ENCODE data around the gene GULP1.
"Not testable (repeated sequence)": the region's sequence is repeated elsewhere in the genome, so short reads cannot be mapped to it uniquely, and the experiment has no call there.

GULP1 gene

GRCh38 chr2:188291617-188292347, at the start of gene GULP1:
Gene GULP1 (plus strand): TSS chr2:188291874. CDS start chr2:188477703, 185,829 bp downstream.
- DNase-seq, result no peak

GRCh38 chr2:188243381-188243780, 48.3 kb upstream of the GULP1 start:
- no peak for DNase-seq

- DNase-seq, result no peak
Observed at GRCh38 chr2:188244383-188244782, 47.3 kb upstream of the GULP1 start.

GRCh38 chr2:188245230-188245629, 46.4 kb upstream of the GULP1 start:
- DNase-seq, result no peak

GRCh38 chr2:188248513-188248912, 43.2 kb upstream of the GULP1 start:
- DNase-seq, result no peak

DNA sequence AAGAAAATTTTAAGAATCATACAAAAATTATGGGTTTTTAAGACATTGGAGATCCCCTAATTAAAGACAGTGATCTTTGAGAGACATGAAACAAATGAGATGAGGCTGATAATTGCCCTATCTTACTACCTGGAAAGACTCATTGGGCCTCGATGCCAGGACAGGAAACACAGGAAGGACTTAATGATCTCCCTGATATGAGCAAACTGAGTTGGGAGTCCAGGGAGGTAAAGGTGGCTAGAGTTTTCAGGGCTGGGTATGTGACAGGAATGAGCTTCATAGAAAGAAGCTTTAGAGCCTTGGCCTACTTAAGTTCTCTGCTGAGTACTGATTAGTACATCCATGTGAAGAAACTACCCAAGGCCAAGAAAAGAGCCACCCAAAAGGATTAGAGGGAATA, 40.6 kb upstream of the GULP1 start:
- DNase-seq, result no peak

- DNase-seq, result no peak
Observed at GRCh38 chr2:188256420-188256819, 35.3 kb upstream of the GULP1 start.

DNA sequence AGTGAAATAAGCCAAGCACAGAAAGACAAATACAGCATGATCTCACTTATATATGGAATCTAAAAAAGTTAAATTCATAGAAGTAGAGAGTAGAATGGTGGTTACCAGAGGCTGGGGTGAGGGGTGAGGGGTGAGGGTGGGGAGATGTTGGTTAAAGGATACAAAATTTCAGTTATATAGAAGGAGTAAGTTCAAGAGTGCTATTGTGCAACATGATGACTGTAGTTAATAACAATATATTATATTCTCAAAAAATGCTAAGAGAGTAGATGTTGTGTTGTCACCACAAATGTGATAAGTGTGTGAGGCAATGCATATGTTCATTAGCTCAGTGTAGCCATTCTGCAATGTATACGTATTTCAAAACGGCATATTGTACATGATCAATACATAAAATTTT, 26.4 kb upstream of the GULP1 start:
- DNase-seq, result no peak

- DNase-seq, result no peak
Observed at GRCh38 chr2:188267776-188268175, 23.9 kb upstream of the GULP1 start.

- DNase-seq, result no peak
Observed at GRCh38 chr2:188269004-188269403, 22.7 kb upstream of the GULP1 start.

GRCh38 chr2:188272121-188272520, 19.6 kb upstream of the GULP1 start:
- no peak for DNase-seq

- DNase-seq, result no peak
Observed at GRCh38 chr2:188274274-188274673, 17.4 kb upstream of the GULP1 start.

DNA sequence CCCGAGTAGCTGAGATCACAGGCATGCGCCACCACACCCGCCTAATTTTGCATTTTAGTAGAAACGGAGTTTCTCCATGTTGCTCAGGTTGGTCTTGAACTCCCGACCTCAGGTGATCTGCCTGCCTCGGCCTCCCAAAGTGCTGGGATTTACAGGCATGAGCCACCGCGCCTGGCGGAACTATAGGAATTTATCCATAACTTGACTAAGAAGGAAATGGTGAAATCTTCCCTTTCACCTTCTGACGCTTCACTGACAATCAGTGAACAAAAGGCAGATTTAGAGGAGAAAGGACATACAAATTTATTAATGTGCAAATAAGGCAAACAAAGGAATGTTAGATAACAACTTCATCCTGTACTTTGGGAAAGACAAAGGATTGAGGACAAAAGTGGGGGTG, 15.4 kb upstream of the GULP1 start:
- DNase-seq, result no peak

- no peak for DNase-seq
Observed at GRCh38 chr2:188277786-188278185, 13.9 kb upstream of the GULP1 start.

DNA sequence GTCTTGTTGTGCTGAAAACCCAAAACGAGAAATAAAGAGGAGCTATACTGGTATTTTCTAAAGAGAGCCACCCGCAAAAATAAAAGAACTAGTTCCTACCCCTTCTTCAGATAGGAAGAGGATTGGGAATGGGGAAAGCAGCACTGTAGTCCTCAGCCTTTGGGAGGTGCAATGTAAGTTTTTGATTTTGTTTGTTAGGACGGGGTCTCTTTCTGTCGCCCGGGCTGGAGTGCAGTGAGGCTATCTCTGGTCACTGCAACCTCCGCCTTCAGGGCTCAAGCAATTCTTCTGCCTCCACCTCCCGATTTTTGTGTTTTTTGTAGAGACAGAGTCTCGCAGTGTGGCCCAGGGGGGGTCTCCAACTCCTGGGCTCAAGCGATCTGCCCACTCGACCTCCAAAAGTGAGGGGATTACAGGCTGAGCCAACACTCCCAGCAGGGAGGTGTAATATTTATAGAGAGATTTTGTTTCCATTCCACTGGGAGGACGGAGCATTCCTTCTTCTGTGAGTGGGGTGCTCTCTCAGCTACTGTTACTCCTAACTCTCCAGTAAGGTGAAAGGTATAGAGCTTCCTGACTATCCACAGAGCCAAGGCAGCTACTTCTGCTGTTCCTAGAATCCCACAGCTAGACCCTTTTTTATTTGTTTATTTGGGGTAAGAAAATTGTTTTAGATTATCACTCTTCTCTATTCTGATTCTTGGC, 13.1 kb upstream of the GULP1 start:
- DNase-seq, result no peak

DNA sequence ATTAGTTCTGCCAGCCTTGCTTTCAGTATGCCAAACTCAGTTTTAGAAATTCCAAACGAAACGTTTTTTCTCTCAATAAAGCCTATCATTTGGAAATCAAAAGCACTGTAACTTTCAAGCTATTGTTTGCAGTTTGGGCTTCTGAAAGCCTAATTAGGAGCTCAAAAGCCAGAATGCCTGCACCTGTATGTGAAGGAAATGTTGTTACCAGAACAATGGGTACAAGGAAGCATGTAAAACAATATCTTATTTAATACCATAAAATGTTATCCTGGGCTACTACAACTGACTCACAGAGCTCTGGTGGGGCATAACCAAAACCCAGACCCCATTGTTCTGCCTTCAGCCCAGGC, 12.6 kb upstream of the GULP1 start:
- DNase-seq, result no peak

- no peak for DNase-seq
Observed at GRCh38 chr2:188280811-188281222, 10.9 kb upstream of the GULP1 start.

- no peak for DNase-seq
Observed at GRCh38 chr2:188282907-188283306, 8.8 kb upstream of the GULP1 start.

DNA sequence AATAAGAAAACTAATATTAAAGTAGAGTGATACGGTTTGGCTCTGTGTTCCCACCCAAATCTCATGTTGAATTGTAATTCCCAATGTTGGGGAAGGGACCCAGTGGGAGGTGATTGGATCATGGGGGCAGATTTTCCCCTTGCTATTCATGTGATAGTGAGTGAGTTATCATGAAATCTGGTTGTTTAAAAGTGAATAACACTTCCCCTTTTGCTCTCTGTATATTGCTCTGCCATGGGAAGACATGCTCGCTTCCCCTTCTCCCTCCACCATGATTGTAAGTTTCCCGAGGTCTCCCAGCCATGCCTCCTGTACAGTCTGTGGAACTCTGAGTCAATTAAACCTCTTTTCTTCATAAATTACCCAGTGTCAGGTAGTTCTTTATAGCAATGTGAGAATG, 7.4 kb upstream of the GULP1 start:
- DNase-seq, result not testable (repeated sequence)

DNA sequence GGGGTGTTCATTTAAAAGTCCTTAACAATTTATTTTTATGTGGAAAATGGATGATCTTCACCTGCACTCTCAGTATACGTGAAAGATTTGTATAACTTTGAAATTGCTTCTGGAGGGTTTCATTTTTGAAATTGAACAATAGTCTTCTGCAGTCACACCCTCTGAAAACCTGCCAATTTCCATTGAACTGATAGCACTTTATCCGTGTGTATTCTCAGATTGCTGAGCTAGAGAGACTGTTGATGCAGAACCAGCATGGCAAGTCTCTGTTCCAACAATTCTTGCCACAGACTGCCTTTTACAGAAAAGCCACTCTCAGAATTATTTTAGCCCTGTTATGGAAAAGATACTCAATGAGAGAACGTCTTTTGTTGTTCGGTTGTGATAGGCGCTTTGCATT, 6.6 kb upstream of the GULP1 start:
- no peak for DNase-seq

DNA sequence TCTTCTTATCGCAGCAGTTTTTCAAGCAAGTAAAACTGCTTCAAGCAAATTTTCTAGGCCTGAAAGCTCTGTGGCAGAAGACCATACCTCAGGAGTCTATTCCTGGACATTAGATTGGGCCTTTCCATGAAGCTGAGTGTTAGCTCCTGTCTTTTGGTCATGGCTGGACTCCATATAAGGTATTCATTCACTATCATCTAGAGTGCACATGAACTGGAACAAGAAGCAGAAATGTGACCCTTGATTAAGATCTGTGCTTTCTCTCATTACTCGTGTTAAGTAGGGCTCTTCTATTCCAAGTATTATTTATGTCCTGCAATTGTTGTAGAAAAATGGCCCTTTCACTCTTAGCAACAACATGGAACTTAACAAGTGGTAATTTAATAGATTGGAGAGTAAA, 5.9 kb upstream of the GULP1 start:
- no peak for DNase-seq

GRCh38 chr2:188291142-188291616, 495 bp upstream of the GULP1 start:
- no peak for DNase-seq

- no peak for DNase-seq
Observed at GRCh38 chr2:188292348-188293239, 920 bp downstream of the GULP1 start.
